GM21723 (cell line): ENCODE measurements around the gene NMRAL1.
A peak's percentile ranks its signal among the peaks of the same experiment; 100 is the strongest.

Experiments used
- ATAC-seq: cut with Tn5 transposase; IDR thresholded peaks from one replicate; pipeline ENCODE4 v1.9.1; 2021; ENCODE audit warnings: mild to moderate bottlenecking, moderate library complexity; ENCODE audit not compliant: unreplicated experiment

Gene NMRAL1

GRCh38 chr16:4505356-4506147, 31.1 kb upstream of the NMRAL1 start:
- ATAC-seq: peak; percentile 85

DNA sequence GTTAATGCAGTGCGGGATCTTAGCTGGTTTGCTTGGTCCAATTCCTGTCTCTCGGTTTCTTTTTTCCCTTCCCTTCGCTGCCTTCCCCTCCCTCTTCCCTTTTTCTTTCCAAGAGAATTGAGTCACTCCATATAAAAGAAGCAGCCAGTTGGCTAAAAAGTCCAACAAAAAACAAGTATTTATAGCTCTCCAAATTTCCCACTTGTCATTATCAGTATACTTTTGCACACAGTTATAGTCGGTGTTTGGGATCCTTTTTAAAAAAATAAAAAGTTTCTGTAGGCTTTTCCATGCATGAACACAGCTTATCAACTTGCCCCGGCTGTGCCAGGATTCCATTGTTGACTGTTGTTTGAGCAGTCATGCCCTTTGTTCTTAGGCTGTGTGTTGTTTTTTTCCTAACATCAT, 26.6 kb upstream of the NMRAL1 start:
- ATAC-seq: no peak

GRCh38 chr16:4500272-4500671, 25.8 kb upstream of the NMRAL1 start:
- ATAC-seq: no peak

- ATAC-seq: no peak
These were observed 24.8 kb upstream of the NMRAL1 start for GRCh38 chr16:4499196-4499555.

DNA sequence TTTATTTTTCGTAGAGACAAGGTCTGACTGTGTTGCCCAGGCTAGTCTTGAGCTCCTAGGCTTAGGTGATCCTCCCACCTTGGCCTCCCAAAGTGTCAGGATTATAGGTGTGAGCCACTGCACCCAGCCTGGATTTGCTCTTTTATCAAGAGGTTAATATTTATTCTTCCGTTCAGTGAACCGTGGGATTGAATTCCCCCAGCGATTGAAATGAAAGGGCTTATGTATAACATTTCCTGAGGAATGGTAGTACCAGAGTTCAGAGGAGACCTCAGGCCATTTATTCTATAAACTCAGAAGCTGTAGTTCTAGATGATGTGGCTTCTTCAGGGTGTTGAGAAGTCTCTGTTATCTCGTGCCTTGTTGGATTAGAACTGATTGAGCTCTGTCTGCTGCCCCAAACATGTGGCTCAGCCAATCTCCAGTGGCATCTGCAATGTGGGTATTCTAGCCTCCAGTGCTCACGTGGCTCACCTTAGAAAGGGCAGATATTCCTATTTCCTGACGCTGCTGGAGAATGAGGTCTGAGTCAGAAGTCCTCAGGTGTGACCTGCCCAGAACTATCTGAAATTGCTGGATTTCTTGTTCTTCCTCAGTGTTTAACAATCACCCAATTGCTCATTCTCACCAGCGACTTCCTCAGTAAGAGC, 24.2 kb upstream of the NMRAL1 start:
- no peak for ATAC-seq

DNA sequence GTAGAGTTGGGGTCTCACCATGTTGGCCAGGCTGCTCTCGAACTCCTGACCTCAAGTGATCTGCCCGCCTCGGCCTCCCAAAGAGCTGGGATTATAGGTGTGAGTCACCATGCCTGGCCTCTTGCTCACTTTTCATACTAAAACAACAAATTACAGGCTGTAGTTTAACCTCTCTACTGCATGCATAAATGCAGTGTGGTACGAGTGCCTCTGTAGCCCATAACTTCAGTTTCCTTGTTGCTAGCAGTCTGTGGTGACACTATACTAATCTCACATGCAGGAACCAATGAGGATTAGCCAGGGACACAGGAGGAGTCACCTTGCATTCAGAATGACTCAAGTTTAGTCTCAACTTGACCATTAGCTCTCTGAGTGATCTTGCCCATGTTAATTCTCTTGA, 21.9 kb upstream of the NMRAL1 start:
- ATAC-seq: no peak

DNA sequence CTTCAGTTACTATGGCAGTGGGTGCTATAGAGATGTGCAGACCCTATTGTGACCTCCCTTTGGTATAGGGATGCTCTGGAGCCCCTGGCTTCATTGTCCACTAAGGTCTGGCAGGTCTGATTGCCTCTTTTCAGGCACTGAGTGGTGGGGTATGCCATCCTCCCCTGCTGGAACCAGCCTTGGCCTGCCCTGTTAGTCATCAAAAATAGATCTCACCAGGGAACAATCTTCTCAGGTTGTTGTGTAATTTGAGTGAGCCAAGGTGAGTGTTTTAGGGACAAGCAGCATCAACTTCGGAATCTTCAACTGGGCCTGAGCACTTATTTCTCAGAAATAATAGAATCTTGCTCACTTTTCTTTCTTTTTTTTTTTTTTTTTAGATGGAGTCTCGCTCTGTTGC, 21.3 kb upstream of the NMRAL1 start:
- ATAC-seq: no peak

- ATAC-seq: no peak
These were observed 20.5 kb upstream of the NMRAL1 start for GRCh38 chr16:4494746-4495490.

DNA sequence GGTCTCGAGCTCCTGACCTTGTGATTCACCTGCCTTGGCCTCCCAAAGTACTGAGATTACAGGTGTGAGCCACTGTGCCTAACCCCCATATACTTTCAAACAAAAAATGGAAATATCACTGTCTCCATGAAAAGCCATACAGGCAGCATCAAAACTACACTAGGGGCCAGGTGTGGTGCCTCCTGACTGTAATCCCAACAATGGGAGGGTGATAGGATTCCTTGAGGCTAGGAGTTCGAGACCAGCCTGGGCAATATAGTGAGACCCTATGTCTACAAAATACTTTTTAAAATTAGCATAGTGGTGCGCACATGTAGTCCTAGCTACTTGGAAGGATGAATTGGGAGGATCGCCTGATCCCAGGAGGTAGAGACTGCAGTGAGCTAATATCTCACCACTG, 17.5 kb upstream of the NMRAL1 start:
- no peak for ATAC-seq

- ATAC-seq: no peak
These were observed 14.6 kb upstream of the NMRAL1 start for GRCh38 chr16:4489030-4489429.

- ATAC-seq: no peak
These were observed 14.1 kb upstream of the NMRAL1 start for GRCh38 chr16:4488499-4488967.

DNA sequence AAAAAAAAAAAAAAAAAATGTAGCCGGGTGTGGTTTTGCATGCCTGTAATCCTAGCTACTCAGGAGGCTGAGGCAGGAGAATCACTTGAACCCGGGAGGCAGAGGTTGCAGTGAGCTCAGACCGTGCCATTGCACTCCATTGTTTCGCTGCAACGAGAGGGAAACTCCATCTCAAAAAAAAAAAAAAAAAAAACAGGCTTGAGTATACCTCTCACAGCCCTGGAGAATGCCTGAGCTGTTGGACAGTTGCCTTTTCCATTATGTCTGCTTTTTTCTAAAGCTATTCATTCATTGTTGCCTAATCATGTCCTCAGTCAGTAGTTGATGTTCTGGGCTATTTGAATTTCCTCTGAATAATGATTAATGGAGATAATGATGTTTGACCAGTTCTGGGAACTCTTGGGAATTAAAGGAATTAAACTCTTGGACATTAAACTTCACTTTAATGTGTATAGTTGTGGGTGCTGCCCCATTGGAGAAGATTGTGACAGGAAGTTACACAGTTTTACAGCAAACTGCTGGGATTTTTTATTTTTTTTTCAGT, 13.6 kb upstream of the NMRAL1 start:
- ATAC-seq: no peak

DNA sequence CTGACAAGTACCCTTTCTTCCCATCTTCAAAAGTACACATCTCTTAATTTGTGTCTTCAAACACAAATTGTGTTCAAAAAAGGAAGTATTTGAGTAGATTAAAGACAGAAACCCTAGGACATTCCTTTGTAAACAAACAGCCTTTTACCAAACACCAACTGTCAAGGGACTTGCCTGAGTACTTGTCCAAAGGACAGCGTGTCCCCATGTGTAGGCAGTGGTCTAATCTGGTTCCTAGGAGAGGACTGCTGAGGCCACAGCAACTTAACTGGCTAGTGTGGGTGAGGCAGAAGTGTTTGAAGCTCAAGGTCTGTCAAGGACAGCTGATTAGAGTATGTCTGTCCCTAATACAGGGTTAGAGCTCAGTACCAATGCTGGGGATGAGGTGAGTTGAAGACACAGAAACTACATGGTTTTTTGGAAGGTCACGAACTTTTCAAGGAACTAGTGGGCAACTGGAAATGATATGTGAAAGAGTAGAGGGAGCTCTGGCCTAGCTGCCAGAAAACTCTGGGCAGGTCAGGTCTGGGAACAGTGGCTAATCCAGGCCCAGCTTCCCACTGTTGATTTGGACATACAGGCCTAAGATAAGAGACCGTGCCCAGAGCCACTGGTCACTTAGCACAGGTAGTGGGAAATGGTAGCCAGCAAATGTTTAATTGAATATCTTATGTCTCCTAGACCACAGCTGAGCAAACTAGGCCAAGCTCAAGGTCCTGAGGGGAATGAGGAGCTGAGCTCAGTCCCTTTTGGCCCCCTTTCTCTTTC, 11.9 kb upstream of the NMRAL1 start:
- no peak for ATAC-seq

DNA sequence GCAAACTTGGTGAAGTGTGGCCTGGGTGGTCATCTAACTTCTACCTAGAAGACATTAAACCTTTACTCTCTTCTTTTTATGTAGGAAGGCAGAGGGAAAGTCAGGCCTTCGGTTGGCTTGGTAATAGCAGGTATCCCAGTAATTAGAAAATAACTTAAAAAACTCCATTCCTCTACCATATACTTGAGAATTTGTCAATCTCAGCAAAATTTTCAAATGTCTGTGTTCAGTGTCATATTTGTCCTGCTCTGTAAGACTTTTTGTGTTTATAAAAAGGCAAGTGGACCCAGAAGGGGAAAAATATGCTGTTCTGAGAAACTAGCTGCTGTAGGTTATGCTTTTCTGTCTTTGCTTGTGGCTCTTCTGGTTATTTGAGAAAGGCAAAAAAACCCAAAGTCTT, 7.5 kb upstream of the NMRAL1 start:
- ATAC-seq: no peak

GRCh38 chr16:4481526-4481925, 7.1 kb upstream of the NMRAL1 start:
- no peak for ATAC-seq

DNA sequence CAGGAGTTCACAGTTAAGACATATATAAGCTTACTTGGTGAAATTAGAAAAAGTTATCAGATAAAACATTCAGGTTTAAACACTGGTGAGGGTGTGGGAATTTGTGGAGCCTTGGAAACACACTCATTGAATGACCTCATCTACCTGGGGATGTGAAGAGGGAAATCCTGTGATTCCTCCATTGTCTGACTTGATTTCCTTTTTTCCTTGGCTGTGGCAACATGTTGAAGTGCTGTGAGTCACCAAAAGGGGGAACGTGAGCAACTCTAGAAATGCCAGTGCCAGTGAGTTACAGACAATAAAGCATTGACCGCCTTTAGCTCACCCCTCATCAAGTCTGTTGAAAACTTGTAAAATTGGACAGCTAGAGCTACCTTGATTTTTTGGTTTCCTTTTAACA, 3.5 kb upstream of the NMRAL1 start:
- no peak for ATAC-seq

GRCh38 chr16:4475880-4476788, 1.7 kb upstream of the NMRAL1 start, which contains the start of gene HMOX2:
HMOX2 (plus strand) TSS chr16:4476398; CDS start chr16:4505525, 29,127 bp downstream.
- peak; percentile 82 for ATAC-seq

- ATAC-seq: no peak
These were observed 1.5 kb downstream of the NMRAL1 start for GRCh38 chr16:4472880-4473279.

DNA sequence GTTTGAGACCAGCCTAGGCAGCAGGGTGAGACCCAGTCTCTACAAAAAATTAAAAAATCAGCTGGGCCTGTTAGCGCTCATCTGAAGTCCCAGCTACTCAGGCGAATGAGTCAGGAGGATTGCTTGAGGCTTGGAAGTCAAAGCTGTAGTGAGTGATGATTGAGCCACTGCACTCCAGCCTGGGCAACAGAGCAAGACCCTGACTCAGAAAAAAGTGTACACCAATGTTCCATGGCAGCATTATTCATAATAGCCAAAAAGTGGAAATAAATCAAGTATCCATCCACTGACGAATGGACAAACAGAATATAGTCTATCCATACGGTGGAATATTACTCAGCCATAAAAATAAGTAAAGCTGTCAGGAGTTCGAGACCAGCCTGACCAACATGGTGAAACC, 2.6 kb downstream of the NMRAL1 start:
- ATAC-seq: no peak

DNA sequence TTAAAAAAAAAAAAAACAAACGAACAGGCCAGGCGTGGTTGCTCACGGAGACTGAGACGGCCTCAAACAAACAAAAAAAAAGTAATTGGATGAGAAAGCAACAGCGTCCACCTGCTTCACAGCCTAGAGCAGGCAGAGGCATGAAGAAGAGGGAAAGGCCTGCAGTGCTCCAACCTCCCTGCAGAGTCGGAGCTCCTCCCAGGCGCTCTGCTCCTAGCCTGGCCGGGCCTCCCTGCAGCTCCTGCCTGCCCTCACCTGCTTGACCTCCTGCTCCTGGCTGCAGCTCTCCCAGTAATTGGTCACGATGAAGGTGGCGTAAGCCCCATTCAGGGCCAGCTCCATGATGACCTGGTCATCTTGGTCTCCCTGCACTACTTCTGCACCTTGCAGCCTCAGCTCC, 5.5 kb downstream of the NMRAL1 start:
- ATAC-seq: no peak
